ENCODE measurements around the gene DPY19L1.
"Not testable (repeated sequence)": the region's sequence is repeated elsewhere in the genome, so short reads cannot be mapped to it uniquely, and the experiment has no call there.

DPY19L1 gene

DNA sequence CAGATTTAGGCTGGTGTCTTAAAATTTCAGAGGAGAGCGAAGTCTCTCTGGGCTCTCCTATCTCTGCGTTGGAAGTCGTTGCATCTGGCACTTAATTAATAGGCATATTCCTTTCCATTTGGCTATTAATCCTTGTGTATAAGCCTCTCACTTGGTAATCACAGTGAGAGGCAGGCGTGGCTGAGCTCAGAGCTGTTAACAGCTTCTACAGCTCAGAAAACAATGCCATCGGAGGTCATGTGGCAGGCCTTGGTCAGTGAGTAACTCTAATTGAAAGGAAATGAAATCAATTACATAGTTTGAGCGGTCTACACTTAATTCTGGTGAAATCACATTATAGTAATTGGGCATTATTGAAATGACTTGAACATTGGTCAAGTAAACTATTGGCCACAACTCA lies 135.1 kb downstream of the DPY19L1 start:
- Histone ChIP-seq H3K27ac (no peak overlapping the region), H3K36me3 (no peaks in the 10 kb centered on the region), H3K4me3 (no peak overlapping the region), H3K4me1 (no peaks in the 10 kb centered on the region), H4K20me1 (no peaks in the 10 kb centered on the region), H3K4me2 (no peak overlapping the region), H3K9me3 (replicated peaks in 1 of 11) (peaks cover 0 to 6% (median 2%) of the 10 kb centered on the region in 11 experiments; a peak in 4 of 22 replicates), H3K27me3 (no peaks in the 10 kb centered on the region), H3K9ac (no peak overlapping the region)
- TF ChIP-seq Cebpa-rat (IDR thresholded peaks at IDR 0.05), result no peak

DNA sequence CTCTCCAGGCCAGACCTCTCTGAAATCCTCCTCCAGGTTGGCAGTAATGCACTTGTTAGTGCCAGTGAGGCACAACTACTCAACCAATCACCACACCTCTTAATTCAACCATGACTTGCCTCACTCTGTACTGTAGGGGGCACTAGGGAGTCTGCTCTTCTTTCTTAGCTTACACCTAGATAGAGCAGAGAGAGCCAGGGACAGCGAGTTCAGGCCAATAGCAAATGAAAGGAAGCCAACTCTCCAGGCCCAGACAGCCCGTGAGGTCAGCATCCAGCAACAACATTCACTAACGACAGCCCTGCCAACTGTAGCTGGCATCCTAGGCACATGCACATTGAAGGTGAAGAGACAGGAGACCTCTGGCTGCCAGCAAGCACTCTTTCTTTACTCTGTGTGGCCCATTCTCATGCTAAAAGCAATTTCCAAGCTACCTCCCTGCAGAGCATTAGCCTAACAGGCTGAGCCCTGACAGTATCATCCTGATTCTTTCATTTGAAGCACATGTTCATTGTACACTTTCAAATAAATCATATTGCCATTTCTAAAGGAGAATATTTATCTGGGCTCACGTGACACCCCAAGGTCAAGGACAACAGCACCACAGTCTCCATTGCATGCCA lies 136.3 kb downstream of the DPY19L1 start:
- no peak overlapping the region for H3K4me2 ChIP-seq
- TF ChIP-seq Cebpa-rat (IDR thresholded peaks at IDR 0.05), result no peak
- H4K20me1 ChIP-seq, result no peaks in the 10 kb centered on the region
- H3K4me1 ChIP-seq, result no peaks in the 10 kb centered on the region
- H3K36me3 ChIP-seq, result no peaks in the 10 kb centered on the region
- no peak overlapping the region for H3K4me3 ChIP-seq
- H3K27me3 ChIP-seq, result no peaks in the 10 kb centered on the region
- H3K9ac ChIP-seq, result no peak overlapping the region
- H3K9me3 ChIP-seq (replicated peaks in 1 of 11), result peaks cover 3 to 18% (median 14%) of the 10 kb centered on the region in 11 experiments; a peak in 21 of 22 replicates
- H3K27ac ChIP-seq, result no peak overlapping the region

DNA sequence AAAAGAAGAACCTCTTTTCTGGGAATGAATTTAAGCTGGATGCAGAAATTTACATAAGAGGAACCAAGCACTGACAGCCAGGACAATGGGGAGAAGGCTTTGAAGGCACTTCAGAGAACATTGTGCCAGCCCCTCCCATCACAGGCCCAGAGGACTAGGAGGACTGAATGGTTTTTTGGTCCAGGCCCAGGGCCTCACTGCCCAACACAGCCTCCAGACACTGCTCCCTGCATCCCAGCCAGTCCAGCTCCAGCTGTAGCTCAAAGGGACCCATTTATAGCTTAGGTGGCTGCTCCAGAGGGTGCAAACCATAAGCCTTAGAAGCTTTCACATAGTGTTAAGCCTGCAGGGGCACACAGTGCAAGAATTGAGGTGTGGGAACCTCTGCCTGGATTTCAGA lies 142.1 kb downstream of the DPY19L1 start:
- H3K4me1 ChIP-seq, result no peaks in the 10 kb centered on the region
- H3K36me3 ChIP-seq, result no peaks in the 10 kb centered on the region; a peak in 1 of 22 replicates
- H3K27me3 ChIP-seq, result no peaks in the 10 kb centered on the region
- no peak overlapping the region for H3K4me2 ChIP-seq
- TF ChIP-seq Cebpa-rat (IDR thresholded peaks at IDR 0.05), result no peak
- no peak overlapping the region for H3K27ac ChIP-seq
- H3K9me3 ChIP-seq (replicated peaks in 1 of 11), result peaks cover 22 to 40% (median 35%) of the 10 kb centered on the region in 11 experiments
- no peak overlapping the region for H3K4me3 ChIP-seq
- no peak overlapping the region for H3K9ac ChIP-seq
- no peaks in the 10 kb centered on the region for H4K20me1 ChIP-seq

DNA sequence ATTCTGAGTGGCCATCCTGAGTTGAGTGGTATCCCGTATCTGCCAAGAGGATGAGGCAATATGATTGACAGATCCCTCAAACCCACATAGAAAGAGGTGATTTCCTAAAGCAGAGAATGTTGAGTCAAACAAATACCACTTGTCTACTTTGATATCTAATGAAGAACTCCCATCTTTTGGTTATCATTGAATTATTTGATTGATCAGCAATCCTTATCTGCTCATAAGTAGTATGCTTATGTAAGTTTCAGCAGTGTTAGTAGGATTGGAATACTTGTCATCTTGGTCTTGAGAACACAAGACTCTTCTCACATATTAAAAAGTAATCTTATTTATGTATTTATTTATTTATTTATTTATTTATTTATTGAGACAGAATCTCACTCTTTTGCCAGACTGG lies 147.3 kb downstream of the DPY19L1 start:
- Histone ChIP-seq H3K27ac (no peak overlapping the region), H4K20me1 (no peaks in the 10 kb centered on the region), H3K9me3 (replicated peaks in 1 of 11) (peaks cover 8 to 14% (median 10%) of the 10 kb centered on the region in 11 experiments), H3K4me2 (no peak overlapping the region), H3K36me3 (no peaks in the 10 kb centered on the region), H3K9ac (no peak overlapping the region), H3K4me3 (no peak overlapping the region), H3K27me3 (no peaks in the 10 kb centered on the region), H3K4me1 (no peaks in the 10 kb centered on the region)
- TF ChIP-seq Cebpa-rat (IDR thresholded peaks at IDR 0.05), result no peak

DNA sequence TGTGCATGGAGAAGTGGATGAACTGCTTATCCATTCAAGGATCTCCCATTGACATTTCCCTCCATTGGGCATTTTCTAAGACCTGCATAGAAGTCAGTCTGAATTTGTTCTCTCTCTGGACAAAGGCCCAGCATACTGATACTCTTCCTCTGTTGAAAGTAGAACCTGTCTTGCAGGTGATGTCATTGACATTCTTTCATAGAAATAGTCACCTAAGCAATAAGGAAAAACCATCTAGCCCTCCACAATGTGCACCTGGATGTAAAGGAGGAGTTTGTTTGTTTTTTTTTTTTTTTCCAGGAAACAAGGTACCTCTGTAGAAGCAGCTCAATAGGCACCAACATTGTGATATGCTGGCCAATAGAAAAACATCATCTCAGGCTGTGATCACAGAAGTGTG lies 150.4 kb downstream of the DPY19L1 start:
- no peaks in the 10 kb centered on the region for H4K20me1 ChIP-seq

DNA sequence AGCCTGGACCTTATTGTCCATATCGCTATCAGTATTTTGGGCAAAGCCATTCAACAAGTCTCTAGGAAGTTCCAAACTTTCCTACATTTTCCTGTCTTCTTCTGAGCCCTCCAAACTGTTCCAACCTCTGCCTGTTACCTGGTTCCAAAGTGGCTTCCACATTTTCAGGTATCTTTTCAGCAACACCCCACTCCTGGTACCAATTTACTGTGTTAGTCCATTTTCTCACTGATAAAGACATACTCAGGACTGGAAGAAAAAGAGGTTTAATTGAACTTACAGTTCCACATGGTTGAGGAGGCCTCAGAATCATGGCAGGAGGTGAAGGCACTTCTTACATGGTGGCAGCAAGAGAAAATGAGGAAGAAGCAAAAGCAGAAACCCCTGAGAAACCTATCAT lies 153.4 kb downstream of the DPY19L1 start:
- H3K27ac ChIP-seq, H3K36me3 ChIP-seq, H3K27me3 ChIP-seq, H3K9ac ChIP-seq, H3K4me1 ChIP-seq, H3K4me2 ChIP-seq, H4K20me1 ChIP-seq, H3K4me3 ChIP-seq: not testable (repeated sequence)
- H3K9me3 ChIP-seq (replicated peaks in 1 of 11), result peaks cover 16 to 34% (median 25%) of the 10 kb centered on the region in 11 experiments

More for the DNA sequence above, 150.4 kb downstream of the DPY19L1 start:
- no peaks in the 10 kb centered on the region for H3K4me1 ChIP-seq
- H3K4me2 ChIP-seq, result no peak overlapping the region
- H3K27me3 ChIP-seq, result no peaks in the 10 kb centered on the region
- H3K9ac ChIP-seq, result no peak overlapping the region
- no peaks in the 10 kb centered on the region for H3K36me3 ChIP-seq
- H3K27ac ChIP-seq, result no peak overlapping the region
- H3K4me3 ChIP-seq, result no peak overlapping the region
- no peak for TF ChIP-seq Cebpa-rat (IDR thresholded peaks at IDR 0.05)
- H3K9me3 ChIP-seq (replicated peaks in 1 of 11), result peaks cover 16 to 33% (median 25%) of the 10 kb centered on the region in 11 experiments

DNA sequence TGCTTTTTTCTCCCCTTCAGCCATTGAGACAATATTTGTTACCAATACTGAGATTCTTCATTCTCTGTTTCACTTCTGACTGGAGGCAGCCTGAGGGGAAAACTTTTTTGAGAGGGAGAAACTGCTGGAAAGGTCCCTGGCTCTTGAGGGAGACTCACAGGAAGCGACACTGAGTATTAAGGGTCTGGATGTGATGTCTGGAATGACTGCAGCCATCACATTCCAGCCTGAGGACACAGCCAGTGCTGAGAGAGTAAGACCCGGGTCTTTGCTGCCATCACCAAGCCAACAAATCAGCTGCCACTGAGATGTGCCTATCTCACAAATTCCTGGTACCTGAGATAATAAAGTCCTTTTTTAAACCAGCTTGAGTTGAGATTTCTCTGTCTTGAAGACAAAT lies 157.4 kb downstream of the DPY19L1 start:
- Histone ChIP-seq H3K4me3 (no peak overlapping the region), H4K20me1 (no peaks in the 10 kb centered on the region), H3K4me2 (no peak overlapping the region), H3K9ac (no peak overlapping the region), H3K27me3 (no peaks in the 10 kb centered on the region), H3K36me3 (no peaks in the 10 kb centered on the region), H3K4me1 (no peaks in the 10 kb centered on the region), H3K27ac (no peak overlapping the region), H3K9me3 (replicated peaks in 1 of 11) (peaks cover 16 to 30% (median 25%) of the 10 kb centered on the region in 11 experiments)
- TF ChIP-seq Cebpa-rat (IDR thresholded peaks at IDR 0.05), result no peak

DNA sequence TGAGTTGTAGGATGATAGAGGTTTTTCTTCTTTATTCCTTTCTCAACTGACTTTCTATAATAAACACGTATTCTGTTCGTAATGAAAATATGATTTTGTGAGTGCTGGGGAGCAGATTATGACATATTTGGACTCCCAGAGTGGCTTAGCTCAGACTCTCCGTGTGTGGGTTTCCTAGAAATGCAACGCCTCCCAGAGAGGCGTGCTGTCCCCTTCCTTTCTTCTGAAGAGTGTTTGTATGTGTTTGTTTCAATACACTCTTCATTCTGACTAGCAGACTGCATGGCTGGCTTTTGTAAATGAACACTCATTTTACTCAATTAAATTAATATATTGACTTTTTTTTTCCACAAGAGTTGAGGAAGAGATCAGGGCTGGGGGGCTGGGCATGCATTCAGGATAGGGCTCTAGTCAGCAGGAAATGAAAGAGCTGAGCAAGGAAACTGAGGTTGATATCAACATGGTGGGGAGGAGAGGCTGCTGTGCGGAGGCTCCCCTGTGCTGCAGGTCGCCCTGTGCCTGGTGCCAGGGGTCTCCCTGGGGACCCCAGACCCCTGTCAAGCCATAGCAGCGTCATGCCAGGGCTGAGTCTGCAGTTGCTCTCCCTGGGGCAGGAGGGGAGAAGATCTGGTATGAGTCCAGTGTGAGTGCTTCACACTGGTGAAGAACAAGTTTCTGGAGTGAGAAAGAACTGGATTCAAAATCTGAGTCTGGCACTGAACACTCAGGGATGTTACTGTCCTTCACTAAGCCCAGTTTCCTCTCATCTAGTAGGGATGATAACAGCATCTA lies 158.1 kb downstream of the DPY19L1 start:
- not testable (repeated sequence) for H3K4me3 ChIP-seq, H3K27ac ChIP-seq, H4K20me1 ChIP-seq, H3K36me3 ChIP-seq, H3K27me3 ChIP-seq, H3K4me1 ChIP-seq, H3K9ac ChIP-seq, H3K4me2 ChIP-seq
- H3K9me3 ChIP-seq (replicated peaks in 1 of 11), result peaks cover 15 to 24% (median 20%) of the 10 kb centered on the region in 11 experiments

Data from BLaER1 treated with 17β-estradiol and CSF1 and Interleukin-3, amounts not matched to agents 10 nM and 100 nM (cell line).